ENCODE measurements around the gene FNDC11.

FNDC11 gene

DNA sequence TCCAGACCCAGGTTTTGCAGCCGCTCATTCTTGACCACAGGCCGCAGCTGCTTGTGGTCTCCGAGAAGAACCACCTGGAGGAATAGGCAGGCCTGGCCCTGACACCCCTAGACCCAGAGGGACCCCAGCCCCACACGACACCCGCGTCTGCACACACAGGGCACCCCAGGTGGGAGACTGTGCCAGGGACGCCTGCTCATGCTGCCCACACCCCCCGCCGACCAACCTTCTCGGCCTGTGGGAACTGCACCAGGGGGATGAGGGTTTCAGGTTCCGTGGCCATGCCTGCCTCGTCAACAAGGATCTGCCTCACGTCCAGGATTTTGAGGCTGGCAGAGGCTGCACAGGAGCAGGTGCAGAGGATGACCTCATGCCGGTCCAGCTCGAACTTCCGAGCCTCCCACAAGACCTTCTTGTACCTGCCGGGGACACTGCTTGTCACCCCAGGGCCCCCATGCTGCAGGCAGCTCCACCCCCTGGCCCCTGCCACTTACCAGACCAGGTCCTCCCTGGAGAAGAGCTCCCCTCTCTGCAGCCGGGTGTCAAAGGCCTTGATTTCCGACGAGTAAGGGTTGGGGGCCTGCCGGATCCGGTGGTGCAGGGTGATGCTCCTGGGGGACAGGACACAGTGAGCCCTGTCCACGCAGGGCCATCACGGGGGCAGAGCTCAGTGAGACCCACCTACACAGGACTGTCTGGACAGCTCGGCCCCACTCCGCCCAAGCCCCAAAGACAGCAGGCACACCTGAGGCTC is 7.1 kb downstream of the FNDC11 start:
- H3K4me3 ChIP-seq (ENCODE audit: insufficient read depth, low read depth, low read length, poor library complexity, severe bottlenecking) = no peak overlapping the region
- no peak overlapping the region for H3K27ac ChIP-seq (ENCODE audit: insufficient read depth, low read length, poor library complexity, severe bottlenecking)
- H3K36me3 ChIP-seq (ENCODE audit: control insufficient read depth, insufficient read depth, low read length) = peaks cover 48% of the 10 kb centered on the region
- H3K4me1 ChIP-seq (ENCODE audit: control insufficient read depth, insufficient read depth, low read length, poor library complexity, severe bottlenecking) = no peaks in the 10 kb centered on the region
- no peaks in the 10 kb centered on the region for H3K27me3 ChIP-seq (replicated peaks; ENCODE audit: control insufficient read depth, insufficient read depth, low read length, poor library complexity, severe bottlenecking)
- no peaks in the 10 kb centered on the region for H3K9me3 ChIP-seq (ENCODE audit: control insufficient read depth, low read length)
- DNase-seq = no peak

DNA sequence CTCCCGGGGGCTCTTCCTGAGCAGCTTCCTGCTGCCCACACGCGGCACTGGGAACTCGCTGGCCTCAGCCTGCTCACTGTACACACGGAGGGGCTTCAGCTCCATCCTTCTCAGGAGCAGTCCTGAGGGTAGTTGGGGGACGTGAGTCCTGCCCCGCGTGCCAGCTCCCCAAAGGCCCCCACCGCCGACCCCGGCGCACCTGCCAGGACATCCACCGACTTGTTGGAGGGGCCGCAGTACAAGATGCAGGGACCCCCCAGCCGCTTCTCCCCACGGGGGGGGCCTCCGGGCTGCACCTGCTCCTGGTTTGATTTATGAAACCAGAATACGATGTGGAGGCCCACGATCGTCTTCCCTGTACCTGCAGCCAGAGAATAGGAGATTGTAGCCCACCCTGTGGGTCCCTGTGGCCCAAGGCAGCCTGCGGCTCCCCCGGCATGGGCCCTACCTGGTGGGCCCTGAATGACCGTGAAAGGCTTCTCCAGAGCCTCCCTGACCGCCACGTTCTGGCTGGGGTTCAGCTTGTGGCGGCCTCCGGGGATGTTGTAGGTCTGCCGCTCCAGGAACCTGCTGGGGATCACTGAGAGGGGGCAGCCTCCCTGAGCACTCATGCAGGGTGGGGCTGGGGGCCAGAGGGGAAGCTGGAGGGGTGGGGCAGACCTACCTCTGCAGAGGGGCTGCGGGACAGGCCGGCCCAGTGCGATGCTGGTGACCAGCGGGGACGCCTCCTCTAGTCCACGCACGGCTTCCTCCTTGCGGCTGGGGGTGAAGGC is 7.9 kb downstream of the FNDC11 start:
- Histone ChIP-seq H3K27me3 (replicated peaks; ENCODE audit: control insufficient read depth, insufficient read depth, low read length, poor library complexity, severe bottlenecking) (no peaks in the 10 kb centered on the region), H3K9me3 (ENCODE audit: control insufficient read depth, low read length) (no peaks in the 10 kb centered on the region), H3K4me1 (ENCODE audit: control insufficient read depth, insufficient read depth, low read length, poor library complexity, severe bottlenecking) (no peaks in the 10 kb centered on the region), H3K36me3 (ENCODE audit: control insufficient read depth, insufficient read depth, low read length) (peaks cover 48% of the 10 kb centered on the region), H3K4me3 (ENCODE audit: insufficient read depth, low read depth, low read length, poor library complexity, severe bottlenecking) (no peak overlapping the region), H3K27ac (ENCODE audit: insufficient read depth, low read length, poor library complexity, severe bottlenecking) (no peak overlapping the region)
- DNase-seq = no peak

DNA sequence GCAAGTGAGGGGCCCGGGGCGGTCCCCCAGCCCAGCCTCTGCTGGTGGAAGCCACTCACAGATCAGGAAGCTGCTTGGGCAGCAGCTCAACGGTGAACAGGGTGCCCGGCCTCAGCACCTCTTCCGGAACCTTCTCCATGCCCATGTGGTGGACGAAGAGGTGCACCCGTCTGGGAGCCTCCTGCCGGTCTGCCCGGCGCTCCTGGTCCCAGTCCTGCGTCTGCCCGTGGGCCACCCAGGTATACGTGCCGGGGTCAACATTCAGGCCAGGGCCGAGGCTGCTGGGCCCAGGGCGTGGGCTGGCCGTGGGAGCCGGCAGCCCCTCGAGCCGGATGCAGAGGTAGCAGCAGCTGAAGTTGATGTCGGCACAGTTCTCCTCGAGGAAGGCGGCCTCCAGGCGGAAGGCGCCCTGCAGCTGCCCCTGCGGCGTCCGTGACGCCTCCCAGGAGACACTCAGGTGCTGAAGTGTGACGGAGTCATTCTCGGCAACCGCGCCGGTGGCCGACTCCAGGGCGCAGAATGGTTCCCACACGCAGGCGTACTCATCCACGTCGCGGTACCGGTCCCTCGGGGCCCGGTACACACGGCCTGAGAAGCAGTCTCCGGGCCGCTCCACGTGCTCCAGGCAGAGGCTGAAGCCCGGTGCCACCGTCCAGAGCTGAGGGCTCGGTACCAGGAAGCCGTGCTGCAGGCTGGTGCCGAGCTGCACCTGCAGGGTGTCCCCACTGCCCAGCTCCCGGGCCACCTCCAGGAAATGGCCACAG is 8.7 kb downstream of the FNDC11 start:
- Histone ChIP-seq H3K4me3 (ENCODE audit: insufficient read depth, low read depth, low read length, poor library complexity, severe bottlenecking) (no peak overlapping the region), H3K4me1 (ENCODE audit: control insufficient read depth, insufficient read depth, low read length, poor library complexity, severe bottlenecking) (peaks cover 3% of the 10 kb centered on the region), H3K36me3 (ENCODE audit: control insufficient read depth, insufficient read depth, low read length) (peaks cover 48% of the 10 kb centered on the region), H3K27me3 (replicated peaks; ENCODE audit: control insufficient read depth, insufficient read depth, low read length, poor library complexity, severe bottlenecking) (no peaks in the 10 kb centered on the region), H3K27ac (ENCODE audit: insufficient read depth, low read length, poor library complexity, severe bottlenecking) (no peak overlapping the region), H3K9me3 (ENCODE audit: control insufficient read depth, low read length) (no peaks in the 10 kb centered on the region)
- DNase-seq = no peak

DNA sequence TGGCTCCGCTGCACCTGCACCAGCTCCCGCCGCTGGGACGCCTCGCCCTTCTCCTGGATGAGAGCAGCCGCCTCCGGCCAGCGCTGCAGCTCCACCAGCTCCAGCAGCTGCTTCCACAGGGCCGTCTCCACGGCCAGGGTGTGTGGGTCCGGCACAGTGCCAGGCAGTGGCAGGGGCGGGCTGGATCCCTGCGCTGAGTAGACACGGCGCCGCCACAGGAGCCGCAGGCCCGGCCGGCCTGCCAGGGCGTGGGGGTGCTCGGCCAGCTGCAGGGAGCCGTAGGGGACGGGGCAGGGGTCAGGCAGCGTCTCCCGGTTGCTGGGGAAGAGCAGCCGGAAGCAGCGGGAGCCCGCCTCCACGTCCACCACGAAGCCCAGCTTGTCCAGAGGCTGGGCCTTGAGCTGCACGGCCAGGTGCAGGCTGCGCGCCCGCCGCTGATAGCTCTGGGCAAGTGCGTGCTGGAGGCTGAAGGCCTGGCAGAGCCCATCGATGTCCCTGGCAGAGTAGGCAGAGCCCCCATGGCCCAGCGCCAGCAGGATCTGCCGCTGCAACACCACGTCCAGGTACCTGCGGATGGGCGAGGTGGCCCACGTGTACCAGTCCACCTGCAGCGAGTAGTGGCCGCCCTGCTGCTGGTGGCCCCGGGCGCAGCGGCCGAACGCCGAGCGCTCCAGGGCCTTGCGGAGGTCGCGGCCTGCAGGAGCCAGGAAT is 9.4 kb downstream of the FNDC11 start:
- Histone ChIP-seq H3K4me1 (ENCODE audit: control insufficient read depth, insufficient read depth, low read length, poor library complexity, severe bottlenecking) (peaks cover 10% of the 10 kb centered on the region), H3K9me3 (ENCODE audit: control insufficient read depth, low read length) (no peaks in the 10 kb centered on the region), H3K4me3 (ENCODE audit: insufficient read depth, low read depth, low read length, poor library complexity, severe bottlenecking) (no peak overlapping the region), H3K36me3 (ENCODE audit: control insufficient read depth, insufficient read depth, low read length) (peaks cover 48% of the 10 kb centered on the region), H3K27ac (ENCODE audit: insufficient read depth, low read length, poor library complexity, severe bottlenecking) (no peak overlapping the region), H3K27me3 (replicated peaks; ENCODE audit: control insufficient read depth, insufficient read depth, low read length, poor library complexity, severe bottlenecking) (no peaks in the 10 kb centered on the region)
- DNase-seq = no peak

DNA sequence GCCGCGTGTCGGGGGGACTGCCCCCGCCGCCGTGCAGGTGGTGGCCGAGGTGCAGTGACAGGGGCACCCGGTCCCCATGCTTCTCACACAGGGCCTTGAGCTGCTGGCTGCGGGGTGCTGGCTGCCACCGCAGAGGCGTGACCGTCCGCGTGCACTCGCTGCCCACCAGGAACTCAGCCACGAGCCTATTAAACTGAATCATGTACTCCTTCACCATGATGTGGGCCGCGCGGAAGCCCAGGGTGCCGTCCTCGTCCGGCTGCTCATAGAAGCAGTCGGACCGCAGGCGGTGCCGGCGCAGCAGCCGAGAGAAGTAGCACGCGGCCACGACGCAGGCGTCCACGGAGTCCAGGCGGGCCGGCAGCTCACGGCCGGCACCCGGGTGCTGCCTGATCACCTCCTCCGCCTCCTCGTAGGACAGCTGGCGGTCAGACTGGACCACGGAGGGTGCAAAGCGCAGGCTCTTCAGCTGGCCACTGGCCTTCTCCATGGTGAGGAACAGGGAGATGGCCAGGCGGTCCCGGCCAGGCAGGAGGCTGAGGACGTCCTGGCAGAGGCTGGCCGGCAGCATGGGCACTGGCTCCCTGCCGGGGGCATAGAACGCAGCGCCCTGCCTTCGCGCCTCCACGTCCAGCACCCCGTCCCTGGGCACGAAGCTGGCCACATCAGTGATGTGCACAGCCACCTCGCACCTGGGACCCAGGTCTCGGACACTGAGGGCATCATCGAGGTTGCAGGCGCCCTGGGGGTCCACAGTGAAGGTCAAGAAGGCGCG is 10.3 kb downstream of the FNDC11 start:
- Histone ChIP-seq H3K36me3 (ENCODE audit: control insufficient read depth, insufficient read depth, low read length) (peaks cover 48% of the 10 kb centered on the region), H3K4me1 (ENCODE audit: control insufficient read depth, insufficient read depth, low read length, poor library complexity, severe bottlenecking) (peaks cover 18% of the 10 kb centered on the region), H3K27ac (ENCODE audit: insufficient read depth, low read length, poor library complexity, severe bottlenecking) (no peak overlapping the region), H3K9me3 (ENCODE audit: control insufficient read depth, low read length) (no peaks in the 10 kb centered on the region), H3K27me3 (replicated peaks; ENCODE audit: control insufficient read depth, insufficient read depth, low read length, poor library complexity, severe bottlenecking) (no peaks in the 10 kb centered on the region), H3K4me3 (ENCODE audit: insufficient read depth, low read depth, low read length, poor library complexity, severe bottlenecking) (no peak overlapping the region)
- no peak for DNase-seq

DNA sequence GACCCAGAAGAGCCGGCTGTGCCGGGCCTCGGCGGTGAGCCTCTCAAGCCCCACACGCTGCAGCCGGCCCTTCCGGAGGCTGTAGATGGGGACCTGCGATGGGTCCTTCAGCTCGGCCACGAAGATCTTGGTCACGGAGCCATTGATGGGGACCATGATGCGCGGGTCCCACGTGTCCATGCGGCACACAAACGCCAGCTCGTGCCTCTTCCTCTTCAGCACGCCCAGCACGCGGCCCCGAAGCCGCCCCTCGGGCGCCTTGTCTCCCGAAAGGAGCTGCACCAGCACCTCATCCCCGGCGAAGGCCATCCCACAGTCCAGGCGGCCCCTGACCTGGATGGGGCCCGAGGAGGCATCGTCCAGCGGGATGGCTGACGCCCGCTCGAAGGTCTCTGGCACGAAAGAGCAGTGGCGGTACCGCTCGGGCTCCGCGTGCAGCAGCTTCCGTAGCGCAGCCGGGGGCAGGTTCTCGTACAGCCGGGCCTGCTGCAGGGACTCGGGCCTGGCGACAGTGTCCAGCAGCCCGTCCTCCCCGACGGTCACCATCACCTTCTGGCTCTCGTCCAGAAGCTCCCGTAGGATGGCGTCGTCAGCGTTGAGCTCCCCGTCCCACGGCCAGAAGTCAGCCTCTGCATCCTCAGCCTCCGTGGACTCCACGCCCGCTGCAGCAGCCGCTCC is 11.2 kb downstream of the FNDC11 start:
- peaks cover 23% of the 10 kb centered on the region for H3K4me1 ChIP-seq (ENCODE audit: control insufficient read depth, insufficient read depth, low read length, poor library complexity, severe bottlenecking)
- no peak overlapping the region for H3K27ac ChIP-seq (ENCODE audit: insufficient read depth, low read length, poor library complexity, severe bottlenecking)
- DNase-seq = no peak
- H3K4me3 ChIP-seq (ENCODE audit: insufficient read depth, low read depth, low read length, poor library complexity, severe bottlenecking) = no peak overlapping the region
- H3K9me3 ChIP-seq (ENCODE audit: control insufficient read depth, low read length) = no peaks in the 10 kb centered on the region
- H3K27me3 ChIP-seq (replicated peaks; ENCODE audit: control insufficient read depth, insufficient read depth, low read length, poor library complexity, severe bottlenecking) = no peaks in the 10 kb centered on the region
- H3K36me3 ChIP-seq (ENCODE audit: control insufficient read depth, insufficient read depth, low read length) = peaks cover 48% of the 10 kb centered on the region

DNA sequence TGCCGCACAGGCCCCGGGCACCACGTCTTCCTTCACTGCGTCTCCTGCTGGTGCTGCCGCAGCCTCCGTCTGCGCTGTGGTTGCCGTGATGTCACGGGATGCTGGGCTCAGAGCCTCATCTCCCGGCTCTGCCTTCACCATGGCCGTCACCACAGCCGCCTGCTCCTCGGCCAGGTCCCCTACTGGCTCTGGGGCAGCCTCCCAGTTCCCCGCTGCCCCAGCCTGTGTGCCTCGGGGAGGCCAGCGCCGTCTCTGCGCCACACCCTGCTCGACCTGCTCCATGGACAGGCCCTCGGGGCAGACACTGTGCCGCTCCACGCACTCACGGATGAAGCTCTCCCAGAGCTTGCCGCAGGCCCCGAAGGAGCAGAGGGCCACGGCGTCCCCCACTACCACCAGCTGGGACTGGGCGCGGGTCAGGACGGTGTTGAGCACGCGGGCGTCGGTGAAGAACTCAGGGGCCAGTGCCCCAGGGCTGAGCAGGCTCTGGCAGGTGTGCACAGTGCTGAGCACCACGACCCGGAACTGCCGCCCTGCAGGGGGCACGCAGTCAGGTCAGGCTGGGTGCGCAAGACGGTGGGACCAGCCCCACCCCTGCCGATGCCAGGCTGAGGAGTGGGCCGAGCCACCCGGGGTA is 11.9 kb downstream of the FNDC11 start:
- H3K36me3 ChIP-seq (ENCODE audit: control insufficient read depth, insufficient read depth, low read length) = peaks cover 42% of the 10 kb centered on the region
- H3K27ac ChIP-seq (ENCODE audit: insufficient read depth, low read length, poor library complexity, severe bottlenecking) = no peak overlapping the region
- no peaks in the 10 kb centered on the region for H3K27me3 ChIP-seq (replicated peaks; ENCODE audit: control insufficient read depth, insufficient read depth, low read length, poor library complexity, severe bottlenecking)
- no peaks in the 10 kb centered on the region for H3K9me3 ChIP-seq (ENCODE audit: control insufficient read depth, low read length)
- peaks cover 23% of the 10 kb centered on the region for H3K4me1 ChIP-seq (ENCODE audit: control insufficient read depth, insufficient read depth, low read length, poor library complexity, severe bottlenecking)
- no peak overlapping the region for H3K4me3 ChIP-seq (ENCODE audit: insufficient read depth, low read depth, low read length, poor library complexity, severe bottlenecking)
- DNase-seq = no peak

DNA sequence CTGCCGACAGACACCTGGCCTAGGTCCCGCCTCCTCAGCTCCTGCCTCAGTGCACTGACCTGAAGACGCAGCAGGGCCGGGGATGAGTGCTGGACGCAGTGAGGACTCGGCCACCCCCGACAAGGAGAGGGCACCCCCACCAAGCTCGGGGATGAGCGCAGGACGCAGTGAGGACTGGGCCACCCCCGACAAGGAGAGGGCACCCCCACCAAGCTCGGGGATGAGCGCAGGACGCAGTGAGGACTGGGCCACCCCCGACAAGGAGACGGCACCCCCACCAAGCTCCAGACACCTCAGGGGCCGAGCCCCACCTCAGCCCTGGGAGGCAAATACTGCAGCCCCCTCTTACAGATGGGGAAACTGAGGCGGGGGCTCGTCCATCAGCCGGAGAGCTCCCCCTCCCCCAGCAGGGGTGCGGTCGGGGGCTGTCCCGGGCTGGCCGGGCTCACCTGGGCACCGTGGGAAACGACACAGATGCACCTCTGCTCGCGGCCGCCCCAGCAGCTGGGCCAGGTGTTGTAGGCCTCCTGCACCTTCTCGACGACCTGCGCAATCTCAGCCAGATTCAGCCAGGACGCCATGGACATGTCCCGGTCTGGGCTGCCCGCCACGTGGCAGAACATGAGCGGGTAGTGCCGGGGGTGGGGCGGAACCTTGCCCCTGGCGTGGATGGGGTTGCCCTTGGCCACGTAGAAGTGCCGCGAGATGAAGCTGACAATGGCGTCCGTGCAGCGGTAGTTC is 12.6 kb downstream of the FNDC11 start:
- H3K27me3 ChIP-seq (replicated peaks; ENCODE audit: control insufficient read depth, insufficient read depth, low read length, poor library complexity, severe bottlenecking) = no peaks in the 10 kb centered on the region
- H3K9me3 ChIP-seq (ENCODE audit: control insufficient read depth, low read length) = no peaks in the 10 kb centered on the region
- H3K4me1 ChIP-seq (ENCODE audit: control insufficient read depth, insufficient read depth, low read length, poor library complexity, severe bottlenecking) = peaks cover 23% of the 10 kb centered on the region
- H3K36me3 ChIP-seq (ENCODE audit: control insufficient read depth, insufficient read depth, low read length) = peaks cover 35% of the 10 kb centered on the region
- no peak overlapping the region for H3K27ac ChIP-seq (ENCODE audit: insufficient read depth, low read length, poor library complexity, severe bottlenecking)
- no peak overlapping the region for H3K4me3 ChIP-seq (ENCODE audit: insufficient read depth, low read depth, low read length, poor library complexity, severe bottlenecking)
- DNase-seq = no peak

All from effector memory CD4-positive, alpha-beta T cell (primary cell).